Skeletal muscle tissue (tissue), 4 donors: ENCODE results near the gene CHAF1B. TPM values are rescaled to one million over a fixed set of nuclear protein-coding genes. Genes with fewer than 3 reads are reported as not detected.

Source experiments
- H3K27ac ChIP-seq: one replicate; pipeline ENCODE4 v1.7.0; 2013; ENCODE audit warnings: mild to moderate bottlenecking, low read depth, low read length, inconsistent platforms
- H3K27me3 ChIP-seq, 3 donors: one replicate each; pipeline ENCODE4 v1.7.0; 2013; ENCODE audit warnings: low read length in 3 of 3; ENCODE audit not compliant: control insufficient read depth in 3 of 3, insufficient read depth in 3 of 3
- H3K36me3 ChIP-seq, 3 donors: one replicate each; pipeline ENCODE4 v1.7.0; 2013; ENCODE audit warnings: low read length in 3 of 3; ENCODE audit not compliant: control insufficient read depth in 3 of 3, insufficient read depth in 3 of 3
- H3K4me1 ChIP-seq, 3 donors: one replicate each; pipeline ENCODE4 v1.7.0; 2013; ENCODE audit warnings: low read length in 3 of 3, mild to moderate bottlenecking in 3 of 3; ENCODE audit not compliant: control insufficient read depth in 3 of 3, insufficient read depth in 3 of 3
- H3K4me3 ChIP-seq, 3 donors: one replicate each; pipeline ENCODE4 v1.7.0; 2013; ENCODE audit warnings: low read length in 3 of 3
- H3K9ac ChIP-seq, 3 donors: one replicate each; pipeline ENCODE4 v1.7.0; 2013; ENCODE audit warnings: low read length in 3 of 3, mild to moderate bottlenecking in 3 of 3, moderate library complexity in 2 of 3, low read depth in 1 of 3
- H3K9me3 ChIP-seq, 3 donors: one replicate each; pipeline ENCODE4 v1.7.0; 2013; ENCODE audit warnings: low read length in 3 of 3; ENCODE audit not compliant: control insufficient read depth in 3 of 3
- total RNA-seq: library from RNA; depleted of rRNA; stranded (reverse); fragments of >200 nt; gene quantifications from one replicate; pipeline ENCODE4 v1.2.3, GENCODE V29; 2014
- donor health status: Osteomylitis.

CHAF1B gene
- total RNA-seq, 1 donor from 2014 or later, result 2.1 TPM

- no peak overlapping the region for H3K4me3 ChIP-seq
- no peaks in the 10 kb centered on the region for H3K9me3 ChIP-seq
- no peak overlapping the region for H3K9ac ChIP-seq
- H3K4me1 ChIP-seq, result peaks cover 15 to 27% (median 23%) of the 10 kb centered on the region in 3 donors
- no peak overlapping the region for H3K27ac ChIP-seq
- H3K36me3 ChIP-seq, result no peaks in the 10 kb centered on the region
- no peaks in the 10 kb centered on the region for H3K27me3 ChIP-seq
Measured at GRCh38 chr21:36433059-36433709, 48.0 kb downstream of the CHAF1B start.

DNA sequence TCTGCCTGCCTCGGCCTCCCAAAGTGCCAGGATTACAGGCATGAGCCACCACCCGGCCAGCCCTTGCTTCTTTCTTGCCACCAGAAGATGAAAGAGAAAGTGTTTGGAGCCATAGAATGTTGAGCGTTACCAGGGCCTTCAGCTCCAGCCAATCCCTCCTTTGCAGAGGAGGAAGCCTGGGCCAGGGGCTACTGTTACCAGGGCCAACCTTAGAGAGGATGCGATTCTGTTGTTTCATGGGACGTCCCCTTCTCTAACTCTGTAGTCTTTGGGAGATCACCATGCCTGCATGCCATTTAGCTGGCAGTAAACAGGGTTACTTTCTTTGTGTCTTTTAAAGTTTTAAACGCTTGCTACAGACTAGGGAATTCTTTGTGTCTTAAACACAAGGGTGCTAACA is 49.0 kb downstream of the CHAF1B start:
- Histone ChIP-seq H3K4me1 (peaks cover 10 to 20% (median 15%) of the 10 kb centered on the region in 3 donors), H3K36me3 (no peaks in the 10 kb centered on the region), H3K4me3 (no peak overlapping the region), H3K27me3 (no peaks in the 10 kb centered on the region), H3K9me3 (no peaks in the 10 kb centered on the region), H3K9ac (no peak overlapping the region), H3K27ac (no peak overlapping the region)

GRCh38 chr21:36436829-36437744 is 51.9 kb downstream of the CHAF1B start:
- Histone ChIP-seq H3K27ac (no peak overlapping the region), H3K36me3 (no peaks in the 10 kb centered on the region), H3K9me3 (no peaks in the 10 kb centered on the region), H3K27me3 (no peaks in the 10 kb centered on the region), H3K9ac (no peak overlapping the region), H3K4me1 (no peaks in the 10 kb centered on the region), H3K4me3 (no peak overlapping the region)

GRCh38 chr21:36437745-36438128 is 52.5 kb downstream of the CHAF1B start:
- Histone ChIP-seq H3K36me3 (no peaks in the 10 kb centered on the region), H3K4me3 (no peak overlapping the region), H3K9me3 (no peaks in the 10 kb centered on the region), H3K4me1 (no peaks in the 10 kb centered on the region), H3K27me3 (no peaks in the 10 kb centered on the region), H3K27ac (no peak overlapping the region), H3K9ac (no peak overlapping the region)

- Histone ChIP-seq H3K9ac (no peak overlapping the region), H3K27ac (no peak overlapping the region), H3K9me3 (no peaks in the 10 kb centered on the region), H3K4me3 (no peak overlapping the region), H3K27me3 (no peaks in the 10 kb centered on the region), H3K36me3 (peaks cover 0 to 8% (median 4%) of the 10 kb centered on the region in 3 donors), H3K4me1 (no peaks in the 10 kb centered on the region)
Measured at GRCh38 chr21:36441715-36442114, 56.5 kb downstream of the CHAF1B start.

GRCh38 chr21:36446301-36446700 is 61.1 kb downstream of the CHAF1B start:
- Histone ChIP-seq H3K4me3 (no peak overlapping the region), H3K36me3 (peaks cover 0 to 9% (median 4%) of the 10 kb centered on the region in 3 donors), H3K27ac (no peak overlapping the region), H3K9ac (no peak overlapping the region), H3K27me3 (no peaks in the 10 kb centered on the region), H3K4me1 (no peaks in the 10 kb centered on the region), H3K9me3 (no peaks in the 10 kb centered on the region)

- Histone ChIP-seq H3K9ac (no peak overlapping the region), H3K9me3 (no peaks in the 10 kb centered on the region), H3K27me3 (no peaks in the 10 kb centered on the region), H3K27ac (no peak overlapping the region), H3K4me3 (no peak overlapping the region), H3K36me3 (peaks cover 0 to 11% (median 4%) of the 10 kb centered on the region in 3 donors), H3K4me1 (peaks cover 4 to 5% (median 4%) of the 10 kb centered on the region in 3 donors)
Measured at GRCh38 chr21:36450511-36450910, 65.3 kb downstream of the CHAF1B start.

GRCh38 chr21:36451506-36451905 is 66.3 kb downstream of the CHAF1B start:
- H3K9ac ChIP-seq, result no peak overlapping the region
- H3K27me3 ChIP-seq, result no peaks in the 10 kb centered on the region
- no peak overlapping the region for H3K27ac ChIP-seq
- no peak overlapping the region for H3K4me3 ChIP-seq
- no peaks in the 10 kb centered on the region for H3K9me3 ChIP-seq
- peaks cover 4 to 5% (median 4%) of the 10 kb centered on the region in 3 donors for H3K4me1 ChIP-seq
- H3K36me3 ChIP-seq, result peaks cover 0 to 5% (median 0%) of the 10 kb centered on the region in 3 donors

DNA sequence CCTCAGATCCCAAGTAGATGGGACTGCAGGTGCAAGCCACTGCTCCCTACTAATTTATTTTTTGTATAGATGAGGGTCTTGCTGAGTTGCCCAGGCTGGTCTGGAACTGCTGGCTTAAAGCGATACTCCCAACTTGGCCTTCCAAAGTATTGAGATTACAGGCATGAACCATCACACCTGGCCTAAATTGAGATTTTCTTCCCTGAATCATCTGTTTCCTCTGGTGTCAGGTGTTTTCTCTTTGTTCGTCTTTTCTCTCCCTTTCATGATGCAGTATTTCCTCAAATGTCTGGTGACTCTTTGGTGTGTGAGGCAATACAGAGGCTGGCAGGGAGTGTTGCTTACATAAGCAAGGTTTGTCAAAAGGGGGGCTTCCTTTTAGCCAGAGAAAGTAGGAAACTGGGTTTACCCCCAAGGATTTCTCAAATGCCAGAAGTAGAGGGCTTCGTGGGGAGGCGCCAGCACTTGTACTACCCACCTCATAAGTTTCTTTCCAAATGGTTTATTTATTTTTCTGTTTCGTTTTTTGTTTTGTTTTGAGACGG is 67.2 kb downstream of the CHAF1B start:
- Histone ChIP-seq H3K9ac (no peak overlapping the region), H3K9me3 (no peaks in the 10 kb centered on the region), H3K36me3 (peaks cover 0 to 2% (median 0%) of the 10 kb centered on the region in 3 donors), H3K27ac (no peak overlapping the region), H3K4me3 (no peak overlapping the region), H3K27me3 (no peaks in the 10 kb centered on the region), H3K4me1 (peaks cover 4 to 8% (median 7%) of the 10 kb centered on the region in 3 donors)

DNA sequence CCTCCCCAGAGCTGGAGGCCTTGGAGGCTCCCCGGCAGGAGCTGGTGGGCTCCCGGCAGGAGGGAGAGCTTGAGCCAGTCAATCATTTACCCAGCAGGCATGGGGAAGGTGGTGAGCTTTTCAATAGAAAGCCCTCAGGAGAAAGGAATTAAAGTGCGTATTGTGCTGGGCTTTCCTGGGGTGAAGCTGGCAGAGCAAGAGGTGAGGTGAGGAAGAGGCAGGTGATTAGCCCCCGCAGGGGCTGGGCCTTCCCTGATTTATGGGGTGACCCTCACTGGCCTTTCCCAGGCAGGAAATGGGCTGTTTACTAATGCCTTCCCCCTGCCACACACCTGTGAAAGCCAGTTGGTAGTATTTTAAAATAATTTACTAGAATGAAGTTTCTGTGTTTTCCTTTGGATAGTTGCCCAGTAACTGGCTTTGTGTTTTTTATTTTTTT is 68.9 kb downstream of the CHAF1B start:
- no peak overlapping the region for H3K4me3 ChIP-seq
- no peak overlapping the region for H3K9ac ChIP-seq
- H3K27ac ChIP-seq, result no peak overlapping the region
- H3K36me3 ChIP-seq, result peaks cover 0 to 2% (median 0%) of the 10 kb centered on the region in 3 donors
- peaks cover 4 to 9% (median 8%) of the 10 kb centered on the region in 3 donors for H3K4me1 ChIP-seq
- no peaks in the 10 kb centered on the region for H3K27me3 ChIP-seq
- H3K9me3 ChIP-seq, result no peaks in the 10 kb centered on the region
